GM12875 (cell line): ENCODE measurements around the gene TMUB1.

Experiments
- H3K4me3 ChIP-seq: one replicate; pipeline ENCODE4 v1.5.1; 2011; ENCODE audit warnings: low read depth, low read length, control low read depth
- TF ChIP-seq, protein P1 (sequence below): IDR thresholded peaks from 2 replicates; pipeline ENCODE4 v1.5.1; 2011; ENCODE audit warnings: low read depth, mild to moderate bottlenecking, control low read depth, inconsistent platforms, low read length, moderate library complexity, borderline replicate concordance; ENCODE audit not compliant: insufficient read depth

Gene TMUB1

DNA sequence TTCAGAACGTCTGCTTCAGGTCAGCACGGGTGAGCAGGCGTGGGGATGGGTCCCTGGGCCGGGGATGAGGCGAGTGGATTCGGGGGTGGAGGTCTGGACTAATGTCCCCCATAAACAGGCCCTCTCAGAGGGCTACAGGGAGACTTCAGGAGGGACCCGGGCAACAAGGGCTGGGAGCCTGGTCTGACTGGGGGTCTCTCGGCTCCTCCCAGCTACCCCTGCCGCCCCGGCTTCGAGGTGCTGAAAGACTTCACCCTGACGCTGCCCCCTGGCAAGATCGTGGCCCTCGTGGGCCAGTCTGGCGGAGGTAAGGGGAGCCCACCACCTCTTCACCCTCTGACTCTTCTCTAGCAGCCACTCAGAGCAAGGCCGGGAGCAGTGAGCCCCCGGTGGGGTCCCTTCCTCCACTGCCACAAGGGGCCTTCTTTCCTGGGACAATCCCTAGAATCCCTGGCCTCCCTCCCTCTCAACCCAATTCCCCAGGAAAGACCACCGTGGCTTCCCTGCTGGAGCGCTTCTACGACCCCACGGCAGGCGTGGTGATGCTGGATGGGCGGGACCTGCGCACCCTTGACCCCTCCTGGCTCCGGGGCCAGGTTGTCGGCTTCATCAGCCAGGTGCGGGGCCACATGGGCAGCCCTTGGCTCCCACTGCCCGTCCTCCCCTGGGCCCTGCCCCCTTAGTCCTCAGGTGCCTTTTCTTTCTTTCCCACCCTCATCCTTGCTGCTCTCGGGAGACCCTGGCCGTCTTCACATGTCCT lies 42.5 kb downstream of the TMUB1 start:
- TF ChIP-seq, protein P1, sequence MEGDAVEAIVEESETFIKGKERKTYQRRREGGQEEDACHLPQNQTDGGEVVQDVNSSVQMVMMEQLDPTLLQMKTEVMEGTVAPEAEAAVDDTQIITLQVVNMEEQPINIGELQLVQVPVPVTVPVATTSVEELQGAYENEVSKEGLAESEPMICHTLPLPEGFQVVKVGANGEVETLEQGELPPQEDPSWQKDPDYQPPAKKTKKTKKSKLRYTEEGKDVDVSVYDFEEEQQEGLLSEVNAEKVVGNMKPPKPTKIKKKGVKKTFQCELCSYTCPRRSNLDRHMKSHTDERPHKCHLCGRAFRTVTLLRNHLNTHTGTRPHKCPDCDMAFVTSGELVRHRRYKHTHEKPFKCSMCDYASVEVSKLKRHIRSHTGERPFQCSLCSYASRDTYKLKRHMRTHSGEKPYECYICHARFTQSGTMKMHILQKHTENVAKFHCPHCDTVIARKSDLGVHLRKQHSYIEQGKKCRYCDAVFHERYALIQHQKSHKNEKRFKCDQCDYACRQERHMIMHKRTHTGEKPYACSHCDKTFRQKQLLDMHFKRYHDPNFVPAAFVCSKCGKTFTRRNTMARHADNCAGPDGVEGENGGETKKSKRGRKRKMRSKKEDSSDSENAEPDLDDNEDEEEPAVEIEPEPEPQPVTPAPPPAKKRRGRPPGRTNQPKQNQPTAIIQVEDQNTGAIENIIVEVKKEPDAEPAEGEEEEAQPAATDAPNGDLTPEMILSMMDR: no peak

DNA sequence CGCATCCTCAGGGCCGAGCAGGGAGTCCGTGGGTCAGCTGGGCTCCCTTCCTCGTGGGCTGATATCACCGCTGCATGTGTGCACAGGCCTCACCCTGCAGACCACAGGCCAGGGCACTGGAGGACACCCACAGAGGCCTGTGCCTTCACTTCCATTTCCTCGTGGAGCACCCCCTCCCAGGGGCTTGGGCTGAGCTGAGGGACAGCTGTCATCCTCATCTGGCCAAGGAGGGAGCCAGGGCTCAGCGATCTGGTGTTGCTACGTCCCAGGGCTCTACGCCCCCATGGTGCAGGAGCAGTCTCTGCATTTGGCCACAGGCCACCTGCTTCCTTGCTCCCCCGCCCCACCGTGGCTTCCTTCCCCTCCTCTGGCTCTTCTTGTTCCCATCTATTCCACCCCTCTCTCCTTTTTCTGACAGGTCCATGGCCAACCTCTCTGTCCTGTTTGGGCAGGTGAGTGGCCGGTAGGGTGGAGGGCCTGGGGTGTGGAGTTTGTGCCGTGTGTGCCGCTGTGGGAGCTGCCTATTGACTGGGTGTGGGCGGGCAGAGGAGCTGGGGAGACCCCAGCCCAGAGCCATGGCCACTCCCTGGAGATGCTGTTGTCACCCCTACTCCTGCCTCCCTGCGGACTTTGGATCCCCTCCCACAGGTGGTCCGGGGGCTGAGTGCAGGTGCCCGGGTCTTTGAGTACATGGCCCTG lies 43.3 kb downstream of the TMUB1 start:
- H3K4me3 ChIP-seq: no peak overlapping the region
- TF ChIP-seq, protein P1: no peak

More for the DNA sequence above, 42.5 kb downstream of the TMUB1 start:
- H3K4me3 ChIP-seq: no peak overlapping the region

DNA sequence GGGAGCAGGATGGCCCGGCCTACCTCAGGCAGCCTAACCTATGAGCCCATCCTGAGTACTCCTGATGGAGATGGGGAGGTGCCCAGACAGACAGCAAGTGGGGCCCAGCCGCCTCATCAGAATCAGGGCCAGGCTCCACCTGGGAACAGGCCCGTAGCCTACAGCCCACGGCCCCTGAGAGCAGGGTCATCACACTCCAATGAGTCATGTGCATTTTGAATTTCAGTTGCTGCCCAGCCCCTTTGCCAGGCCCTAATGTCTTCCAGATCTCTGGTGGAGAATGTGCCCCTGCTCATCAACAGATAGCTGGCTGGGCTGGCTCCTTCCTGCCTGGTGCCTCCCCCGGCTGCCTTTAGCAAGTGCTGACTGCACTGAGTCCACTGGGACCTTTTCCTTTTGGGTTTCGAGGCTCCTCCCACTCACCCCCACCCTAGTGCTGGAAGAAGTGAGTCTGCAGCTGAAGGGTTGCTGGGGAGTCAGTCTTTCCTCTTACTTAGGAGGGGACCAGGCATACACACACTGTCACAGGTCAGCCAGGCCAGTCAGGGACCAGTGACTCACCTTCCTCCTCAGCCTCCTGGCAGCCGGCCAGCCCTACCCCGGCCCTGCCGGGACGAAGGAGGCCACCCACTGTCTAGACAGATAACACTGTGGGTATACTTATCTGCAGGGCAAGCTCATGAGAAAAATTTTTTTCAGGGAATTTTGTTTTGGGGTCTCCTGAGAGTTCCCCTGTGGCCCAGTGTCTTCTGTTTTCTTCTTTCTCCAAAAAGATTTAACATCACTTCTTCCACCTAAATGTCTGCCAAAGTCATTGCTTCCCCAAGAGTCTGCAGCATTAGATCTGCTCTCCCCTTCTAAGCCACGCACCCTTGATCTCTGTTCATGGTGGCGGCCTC lies 44.1 kb downstream of the TMUB1 start:
- no peak overlapping the region for H3K4me3 ChIP-seq
- TF ChIP-seq, protein P1: no peak

DNA sequence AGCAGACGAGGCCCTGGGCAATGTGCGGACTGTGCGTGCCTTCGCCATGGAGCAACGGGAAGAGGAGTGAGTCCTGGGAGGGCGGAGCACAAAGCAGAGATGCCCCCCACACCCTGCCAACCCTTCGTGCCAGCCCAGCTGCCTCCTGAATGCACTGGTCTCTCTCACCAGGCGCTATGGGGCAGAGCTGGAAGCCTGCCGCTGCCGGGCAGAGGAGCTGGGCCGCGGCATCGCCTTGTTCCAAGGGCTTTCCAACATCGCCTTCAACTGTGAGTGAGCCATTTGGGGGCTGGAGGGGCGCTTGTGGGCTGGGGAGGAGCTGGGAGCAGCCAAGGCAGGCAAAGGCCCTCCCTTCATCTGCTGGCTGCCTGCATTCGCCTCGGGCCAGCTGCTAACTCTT lies 47.4 kb downstream of the TMUB1 start:
- H3K4me3 ChIP-seq: no peak overlapping the region
- TF ChIP-seq, protein P1: no peak

DNA sequence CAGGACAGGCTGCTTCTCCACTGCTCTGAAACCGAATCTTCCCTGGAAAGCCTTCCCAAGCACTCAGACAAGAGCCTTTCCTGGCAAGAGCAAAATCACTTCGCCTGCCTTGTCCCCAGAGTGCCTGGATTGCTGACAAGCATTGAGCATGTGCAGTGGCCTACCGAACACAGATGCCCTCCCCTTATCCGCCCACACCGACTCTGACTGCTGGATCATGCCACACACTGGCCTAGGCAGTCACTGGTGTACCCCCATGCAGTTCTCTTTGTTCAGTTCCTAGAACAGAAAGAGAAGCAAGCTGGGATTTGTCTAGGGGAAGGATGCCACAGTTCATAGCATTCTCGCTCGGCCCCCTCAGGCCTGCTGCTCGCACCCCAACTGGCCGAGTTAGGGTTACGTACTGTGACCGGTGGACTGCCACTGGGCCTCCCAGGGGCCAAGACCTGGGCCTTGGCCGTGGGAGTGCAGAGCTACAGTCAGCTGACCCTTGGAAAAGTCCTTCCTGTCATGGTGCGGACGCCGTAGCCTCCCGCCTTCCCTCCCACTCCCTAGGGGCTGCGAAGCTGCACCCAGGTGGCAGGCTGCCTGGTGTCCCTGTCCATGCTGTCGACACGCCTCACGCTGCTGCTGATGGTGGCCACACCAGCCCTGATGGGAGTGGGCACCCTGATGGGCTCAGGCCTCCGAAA lies 48.1 kb downstream of the TMUB1 start:
- TF ChIP-seq, protein P1: no peak
- H3K4me3 ChIP-seq: no peak overlapping the region

DNA sequence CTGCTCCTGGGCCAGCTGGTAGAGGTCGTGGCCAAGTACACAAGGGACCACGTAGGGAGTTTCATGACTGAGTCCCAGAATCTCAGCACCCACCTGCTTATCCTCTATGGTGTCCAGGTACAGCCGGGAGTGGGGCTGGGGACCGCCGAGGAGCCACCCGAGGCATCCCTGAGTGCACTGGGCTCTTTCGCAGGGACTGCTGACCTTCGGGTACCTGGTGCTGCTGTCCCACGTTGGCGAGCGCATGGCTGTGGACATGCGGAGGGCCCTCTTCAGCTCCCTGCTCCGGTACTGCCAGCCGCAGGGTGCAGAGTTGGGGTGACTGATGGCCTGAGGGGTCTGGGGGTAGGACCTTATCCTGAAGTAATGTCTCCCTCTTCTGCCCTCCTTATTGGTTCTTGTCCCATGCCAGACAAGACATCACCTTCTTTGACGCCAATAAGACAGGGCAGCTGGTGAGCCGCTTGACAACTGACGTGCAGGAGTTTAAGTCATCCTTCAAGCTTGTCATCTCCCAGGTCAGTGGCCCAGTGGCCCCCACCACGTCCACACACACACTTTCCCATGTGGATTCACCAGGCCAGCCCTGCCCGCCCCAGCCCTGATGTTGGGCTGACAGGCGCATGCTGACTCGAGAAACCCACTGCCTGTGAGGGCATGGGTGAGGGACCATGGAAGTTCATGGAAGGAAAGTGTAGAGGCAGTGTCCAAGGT lies 48.8 kb downstream of the TMUB1 start:
- TF ChIP-seq, protein P1: no peak
- H3K4me3 ChIP-seq: no peak overlapping the region
